CD4-positive, CD25-positive, alpha-beta regulatory T cell (primary cell): ENCODE measurements around the gene ZDHHC6. TPM values are rescaled to one million over a fixed set of nuclear protein-coding genes. Genes with fewer than 3 reads are reported as not detected.

Experiments
- ATAC-seq, 2 donors: fragments of 150-1000 bp; cut with Tn5 transposase; one replicate each; pipeline ENCODE4 v1.10.0; 2021; ENCODE audit warnings: low read depth in 2 of 2, moderate number of reproducible peaks in 2 of 2, moderate library complexity in 1 of 2
- DNase-seq, 3 donors: peaks; one replicate each; pipeline versions ENCODE4 v3.0.0 to v3.0.0-alpha.2; 2012 to 2022; ENCODE audit warnings: mixed read lengths in 1 of 3
- H3K27ac ChIP-seq: one replicate; pipeline ENCODE4 v1.7.0; 2013; ENCODE audit warnings: mild to moderate bottlenecking, low read length; ENCODE audit not compliant: insufficient read depth, poor library complexity, severe bottlenecking
- H3K27me3 ChIP-seq: one replicate; pipeline ENCODE4 v1.7.0; 2013; ENCODE audit warnings: low read length; ENCODE audit not compliant: control insufficient read depth, insufficient read depth
- H3K36me3 ChIP-seq: one replicate; pipeline ENCODE4 v1.7.0; 2013; ENCODE audit warnings: mild to moderate bottlenecking, low read length, moderate library complexity; ENCODE audit not compliant: control insufficient read depth, insufficient read depth
- H3K4me1 ChIP-seq: 2 replicates; pipeline ENCODE4 v1.7.0; 2013; ENCODE audit warnings: mild to moderate bottlenecking, low read length; ENCODE audit not compliant: insufficient read depth, control insufficient read depth, poor library complexity, severe bottlenecking
- H3K4me3 ChIP-seq: one replicate; pipeline ENCODE4 v1.7.0; 2013; ENCODE audit warnings: low read depth, mild to moderate bottlenecking, low read length, moderate library complexity
- H3K9me3 ChIP-seq, 2 experiments: 1 replicate in 1 of 2; 2 replicates in 1 of 2; pipeline ENCODE4 v1.7.0; 2013; ENCODE audit warnings: low read length in 2 of 2, mild to moderate bottlenecking in 1 of 2, moderate library complexity in 1 of 2; ENCODE audit not compliant: control insufficient read depth in 2 of 2
- H3K27ac Mint-ChIP-seq, 3 donors: one replicate each; pipeline ENCODE4 v1.8.0; 2020 to 2022; ENCODE audit warnings: mild to moderate bottlenecking in 3 of 3, mixed read lengths in 3 of 3, moderate library complexity in 2 of 3
- H3K27me3 Mint-ChIP-seq: one replicate; pipeline ENCODE4 v1.8.0; 2022; ENCODE audit warnings: mild to moderate bottlenecking, mixed read lengths
- H3K36me3 Mint-ChIP-seq: one replicate; pipeline ENCODE4 v1.8.0; 2020; ENCODE audit warnings: mixed read lengths
- H3K4me1 Mint-ChIP-seq, 4 donors: one replicate each; pipeline ENCODE4 v1.8.0; 2020 to 2022; ENCODE audit warnings: mixed read lengths in 4 of 4, mild to moderate bottlenecking in 1 of 4
- H3K4me3 Mint-ChIP-seq, 4 donors: one replicate each; pipeline ENCODE4 v1.8.0; 2020 to 2022; ENCODE audit warnings: mild to moderate bottlenecking in 4 of 4, mixed read lengths in 4 of 4, moderate library complexity in 3 of 4
- H3K9me3 Mint-ChIP-seq, 7 donors: one replicate each; pipeline ENCODE4 v1.8.0; 2020 to 2022; ENCODE audit warnings: mixed read lengths in 7 of 7, mild to moderate bottlenecking in 3 of 7, moderate library complexity in 2 of 7
- polyA plus RNA-seq, 4 donors: library from polyadenylated mRNA; unstranded; fragments of 300-500 nt; fragmentation: Illumina TruSeq; gene quantifications; one replicate each; pipeline ENCODE4 v1.2.3, GENCODE V29; 2021
- total RNA-seq: library from RNA; stranded (reverse); gene quantifications from one replicate; pipeline ENCODE4 v1.2.3, GENCODE V29; 2022

ZDHHC6 gene
- total and polyA plus RNA-seq, 5 donors from 2014 or later: 36.6 to 60.7 (median 47.2) TPM

DNA sequence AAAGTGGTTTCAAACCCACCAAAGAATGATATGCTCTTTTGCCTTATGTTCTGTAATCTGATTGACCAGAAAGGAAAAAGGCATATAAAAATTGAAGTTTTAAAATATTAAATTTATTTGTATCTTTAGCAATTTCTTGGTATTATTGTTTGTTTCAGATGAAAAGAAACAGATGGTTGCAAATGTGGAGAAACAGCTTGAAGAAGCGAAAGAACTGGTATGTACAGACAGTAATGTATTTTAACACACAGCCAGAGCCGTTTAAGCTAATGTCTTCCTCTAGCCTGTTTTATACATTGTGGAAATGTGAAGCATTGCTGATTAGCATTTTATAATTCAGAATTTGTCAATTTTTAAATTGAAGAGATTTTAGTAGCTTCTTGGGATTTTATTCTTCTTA lies 13.7 kb upstream of the ZDHHC6 start:
- H3K27me3 Mint-ChIP-seq: no peaks in the 10 kb centered on the region
- DNase-seq (no peak), ATAC-seq (no peak)
- no peak overlapping the region for H3K27ac ChIP-seq
- H3K4me3 Mint-ChIP-seq: no peak overlapping the region
- no peak overlapping the region for H3K27ac Mint-ChIP-seq
- peaks cover 25% of the 10 kb centered on the region for H3K36me3 Mint-ChIP-seq
- peaks cover 25% of the 10 kb centered on the region for H3K36me3 ChIP-seq
- H3K4me3 ChIP-seq: no peak overlapping the region
- H3K4me1 ChIP-seq: no peaks in the 10 kb centered on the region
- H3K9me3 Mint-ChIP-seq: no peaks in the 10 kb centered on the region
- H3K9me3 ChIP-seq: no peaks in the 10 kb centered on the region
- H3K4me1 Mint-ChIP-seq: peaks cover 5 to 16% (median 7%) of the 10 kb centered on the region in 4 donors
- no peaks in the 10 kb centered on the region for H3K27me3 ChIP-seq

DNA sequence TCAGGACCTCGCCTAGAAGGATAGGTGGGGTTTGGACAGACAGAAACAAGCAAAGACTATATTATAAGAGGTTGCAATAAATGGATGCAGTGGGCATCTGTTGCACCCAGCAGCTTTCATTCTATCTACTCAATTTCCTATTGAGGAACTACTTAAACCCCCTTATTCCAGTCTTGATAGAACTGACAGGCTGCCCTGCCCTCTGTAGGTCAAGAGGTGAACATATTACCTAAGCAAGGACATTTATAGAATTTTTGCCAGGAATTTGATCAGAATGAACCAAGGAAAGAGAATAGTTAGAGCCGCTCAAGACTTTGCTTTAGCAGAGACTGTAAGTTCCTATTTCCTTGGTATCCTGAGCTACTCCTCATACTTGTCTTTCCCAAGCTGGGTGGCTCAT lies 9.8 kb upstream of the ZDHHC6 start:
- H3K4me3 ChIP-seq: no peak overlapping the region
- Mint-ChIP-seq H3K27me3 (no peaks in the 10 kb centered on the region), H3K4me3 (no peak overlapping the region), H3K9me3 (no peaks in the 10 kb centered on the region), H3K4me1 (peaks cover 13 to 30% (median 19%) of the 10 kb centered on the region in 4 donors), H3K27ac (no peak overlapping the region), H3K36me3 (peaks cover 6% of the 10 kb centered on the region)
- H3K27ac ChIP-seq: no peak overlapping the region
- no peaks in the 10 kb centered on the region for H3K27me3 ChIP-seq
- no peaks in the 10 kb centered on the region for H3K4me1 ChIP-seq
- ATAC-seq (no peak), DNase-seq (no peak)
- H3K9me3 ChIP-seq: no peaks in the 10 kb centered on the region
- peaks cover 9% of the 10 kb centered on the region for H3K36me3 ChIP-seq

DNA sequence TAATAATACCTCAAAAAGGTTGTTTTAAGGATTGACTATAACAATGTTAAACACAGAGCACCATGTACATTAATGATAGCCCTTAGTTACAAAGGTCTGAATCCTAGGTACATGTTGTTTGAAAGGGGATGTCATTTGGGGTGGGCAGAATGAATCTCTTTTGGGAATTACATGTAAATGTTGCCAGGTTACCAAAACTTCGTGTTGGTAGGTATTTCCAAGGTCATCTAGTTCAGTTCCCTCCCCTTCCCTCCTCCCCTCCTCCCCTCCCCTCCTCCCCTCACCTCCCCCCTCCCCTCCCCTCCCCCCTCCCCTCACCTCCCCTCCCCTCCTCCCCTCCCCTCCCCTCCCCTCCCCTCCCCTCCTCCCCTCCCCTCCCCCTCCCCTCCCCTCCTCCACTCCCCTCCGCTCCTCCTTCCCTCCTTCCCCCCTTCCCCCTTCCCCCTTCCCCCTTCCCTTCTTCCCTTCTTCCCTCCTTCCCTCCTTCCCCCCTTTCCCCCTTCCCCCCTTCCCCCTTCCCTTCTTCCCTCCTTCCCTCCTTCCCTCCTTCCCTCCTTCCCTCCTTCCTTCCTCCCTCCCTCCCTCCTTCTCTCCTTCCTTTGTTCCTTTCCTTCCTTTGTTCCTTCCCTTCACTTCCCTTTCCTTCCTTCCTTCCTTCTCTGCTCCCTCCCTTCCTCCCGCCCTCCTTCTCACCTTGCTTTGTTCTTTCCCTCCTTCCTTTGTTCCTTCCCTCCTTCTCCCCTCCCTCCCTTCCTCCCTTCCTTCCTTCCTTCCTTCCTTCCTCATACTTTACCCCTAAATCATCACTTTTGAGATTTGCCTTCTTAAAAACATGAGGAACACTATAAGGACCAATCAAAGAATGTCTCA lies 8.4 kb upstream of the ZDHHC6 start:
- peaks cover 2% of the 10 kb centered on the region for H3K36me3 ChIP-seq
- ATAC-seq (no peak), DNase-seq (no peak)
- Mint-ChIP-seq H3K4me1 (peaks cover 26 to 37% (median 28%) of the 10 kb centered on the region in 4 donors), H3K4me3 (no peak overlapping the region), H3K27ac (no peak overlapping the region), H3K36me3 (peaks cover 4% of the 10 kb centered on the region), H3K9me3 (no peaks in the 10 kb centered on the region), H3K27me3 (no peaks in the 10 kb centered on the region)
- H3K4me1 ChIP-seq: no peaks in the 10 kb centered on the region
- no peak overlapping the region for H3K4me3 ChIP-seq
- H3K27ac ChIP-seq: no peak overlapping the region
- H3K9me3 ChIP-seq: no peaks in the 10 kb centered on the region
- H3K27me3 ChIP-seq: no peaks in the 10 kb centered on the region

DNA sequence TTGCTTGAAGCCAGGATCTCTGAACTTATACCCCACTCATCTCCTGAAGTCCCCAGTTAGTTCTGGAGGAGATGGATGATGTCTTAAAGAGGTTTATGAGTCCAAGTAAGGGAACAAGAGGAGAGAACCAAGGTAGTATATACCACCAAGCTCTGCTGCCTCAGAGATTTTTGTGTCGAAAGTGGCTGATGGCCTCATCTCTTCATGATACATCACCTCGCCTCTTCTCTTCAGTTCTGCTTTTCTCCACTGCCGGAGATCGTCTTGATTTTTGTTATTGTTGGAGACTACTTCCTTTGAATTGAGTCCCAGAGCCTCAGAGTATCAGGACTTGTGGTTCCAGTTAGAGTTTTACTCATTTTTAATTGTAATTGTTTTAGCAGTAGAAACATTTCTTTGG lies 2.2 kb upstream of the ZDHHC6 start:
- ATAC-seq: no peak

DNA sequence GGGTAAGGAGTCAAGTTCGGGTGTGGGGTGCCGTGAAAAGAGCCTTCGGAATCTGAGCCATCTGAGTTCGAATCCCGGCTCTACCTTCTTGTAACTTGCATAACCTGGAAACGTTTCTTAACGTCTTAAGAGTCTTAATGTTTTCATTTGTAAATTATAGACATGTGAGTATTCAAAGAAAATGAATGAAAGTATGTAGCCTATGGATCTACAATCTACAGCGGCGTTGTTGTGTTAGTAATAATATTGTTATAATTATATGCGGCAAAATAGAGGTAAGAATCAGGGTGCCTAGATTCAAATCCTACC lies 860 bp upstream of the ZDHHC6 start:
- Histone ChIP-seq H3K9me3 (no peaks in the 10 kb centered on the region), H3K27me3 (no peaks in the 10 kb centered on the region), H3K4me3 (peak overlapping the region; percentile 99), H3K36me3 (peaks cover 16% of the 10 kb centered on the region), H3K27ac (peak overlapping the region; percentile 89), H3K4me1 (peaks cover 32% of the 10 kb centered on the region)
- Mint-ChIP-seq H3K4me1 (peaks cover 29 to 72% (median 52%) of the 10 kb centered on the region in 4 donors), H3K27me3 (no peaks in the 10 kb centered on the region), H3K27ac (peak overlapping the region; percentile 94 to 100 (median 96)), H3K9me3 (peaks cover 0 to 3% (median 0%) of the 10 kb centered on the region in 7 donors), H3K36me3 (peaks cover 18% of the 10 kb centered on the region), H3K4me3 (peak overlapping the region; percentile 91 to 95 (median 94))
- DNase-seq (no peak), ATAC-seq (no peak)

More for the DNA sequence above, 2.2 kb upstream of the ZDHHC6 start:
- peaks cover 34 to 71% (median 52%) of the 10 kb centered on the region in 4 donors for H3K4me1 Mint-ChIP-seq
- H3K36me3 Mint-ChIP-seq: peaks cover 16% of the 10 kb centered on the region
- peaks cover 0 to 3% (median 0%) of the 10 kb centered on the region in 7 donors for H3K9me3 Mint-ChIP-seq
- peaks cover 32% of the 10 kb centered on the region for H3K4me1 ChIP-seq
- H3K4me3 ChIP-seq: peak overlapping the region; percentile 99
- peaks cover 7% of the 10 kb centered on the region for H3K36me3 ChIP-seq
- H3K27me3 ChIP-seq: no peaks in the 10 kb centered on the region
- DNase-seq: no peak
- H3K27ac Mint-ChIP-seq: peak overlapping the region in 1 of 3 donors; percentile 96
- H3K27me3 Mint-ChIP-seq: no peaks in the 10 kb centered on the region
- H3K4me3 Mint-ChIP-seq: peak overlapping the region; percentile 91 to 95 (median 94)
- H3K9me3 ChIP-seq: no peaks in the 10 kb centered on the region
- no peak overlapping the region for H3K27ac ChIP-seq

DNA sequence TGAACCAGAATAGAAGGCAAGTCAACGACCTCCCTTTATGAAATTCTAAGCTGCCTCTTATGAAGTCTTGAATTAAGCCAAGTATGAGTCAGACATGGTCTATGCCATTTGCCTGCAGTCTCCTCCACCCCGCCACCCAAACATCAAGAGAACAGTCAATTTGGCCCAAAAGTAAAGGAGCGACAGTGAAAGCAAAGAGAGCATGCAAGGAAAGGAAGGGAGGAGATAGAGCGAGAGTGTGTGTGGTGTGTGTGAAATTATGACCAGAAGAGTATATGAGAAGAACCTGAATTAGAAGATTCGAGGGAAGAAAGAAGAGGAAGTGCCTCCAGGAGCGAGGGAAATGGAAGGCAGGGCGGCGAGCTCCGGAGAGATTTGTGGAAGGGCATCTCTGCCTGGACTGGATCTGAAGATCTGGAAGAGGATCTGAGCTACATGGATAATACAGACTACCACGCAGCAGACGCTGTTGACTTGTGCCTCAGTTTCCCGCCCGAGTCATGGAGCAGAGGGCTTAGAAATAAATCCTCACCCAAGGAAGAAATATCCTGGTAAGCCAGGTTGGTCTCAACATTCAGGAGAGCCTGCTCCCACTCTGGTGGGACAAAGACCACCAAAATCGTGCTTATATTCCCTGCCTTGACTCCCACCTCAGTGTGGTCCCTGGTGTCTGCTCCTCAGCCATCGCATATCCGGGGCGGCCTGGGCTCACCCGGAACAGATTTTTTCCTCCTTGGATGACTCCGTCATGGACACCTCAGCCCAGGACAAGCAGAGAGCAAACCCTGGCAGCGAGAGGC lies 459 bp downstream of the ZDHHC6 start:
- H3K4me3 Mint-ChIP-seq: peak overlapping the region; percentile 91 to 95 (median 94)
- peak in 1 of 3 donors; percentile 29 for DNase-seq
- H3K9me3 Mint-ChIP-seq: peaks cover 0 to 3% (median 0%) of the 10 kb centered on the region in 7 donors
- H3K27me3 ChIP-seq: no peaks in the 10 kb centered on the region
- H3K36me3 ChIP-seq: peaks cover 25% of the 10 kb centered on the region
- peaks cover 32% of the 10 kb centered on the region for H3K4me1 ChIP-seq
- peak overlapping the region; percentile 89 for H3K27ac ChIP-seq
- no peaks in the 10 kb centered on the region for H3K9me3 ChIP-seq
- peak overlapping the region; percentile 99 for H3K4me3 ChIP-seq
- ATAC-seq: peak; percentile 58 to 60
- peaks cover 26 to 79% (median 58%) of the 10 kb centered on the region in 4 donors for H3K4me1 Mint-ChIP-seq
- H3K27me3 Mint-ChIP-seq: no peaks in the 10 kb centered on the region
- H3K36me3 Mint-ChIP-seq: peaks cover 24% of the 10 kb centered on the region
- H3K27ac Mint-ChIP-seq: peak overlapping the region; percentile 94 to 100 (median 96)

DNA sequence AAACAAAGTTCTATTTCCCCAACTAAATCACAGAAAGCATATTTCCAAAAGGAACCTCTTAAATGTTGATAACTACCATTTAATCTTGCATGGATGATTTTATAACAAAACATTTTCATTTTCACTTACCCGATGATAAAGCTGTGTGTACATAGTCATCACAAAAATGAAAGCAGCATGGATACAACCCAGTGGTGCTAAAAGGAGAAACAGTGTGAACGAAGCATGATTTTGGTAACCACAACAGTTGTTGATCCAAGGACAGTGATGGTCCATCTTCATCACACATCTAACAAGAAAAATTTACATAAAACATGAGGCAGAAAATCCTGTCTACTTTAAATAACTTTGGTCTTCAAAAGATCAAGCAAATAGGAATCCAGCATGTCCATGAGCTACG lies 4.7 kb downstream of the ZDHHC6 start:
- H3K36me3 Mint-ChIP-seq: peaks cover 25% of the 10 kb centered on the region
- H3K4me3 Mint-ChIP-seq: no peak overlapping the region
- Histone ChIP-seq H3K4me3 (peak overlapping the region; percentile 6), H3K27ac (no peak overlapping the region), H3K4me1 (peaks cover 14% of the 10 kb centered on the region), H3K9me3 (no peaks in the 10 kb centered on the region), H3K36me3 (peaks cover 51% of the 10 kb centered on the region), H3K27me3 (no peaks in the 10 kb centered on the region)
- no peak for ATAC-seq
- no peaks in the 10 kb centered on the region for H3K27me3 Mint-ChIP-seq
- H3K9me3 Mint-ChIP-seq: peaks cover 0 to 3% (median 0%) of the 10 kb centered on the region in 7 donors
- peaks cover 10 to 50% (median 41%) of the 10 kb centered on the region in 4 donors for H3K4me1 Mint-ChIP-seq
- peak in 1 of 3 donors; percentile 14 for DNase-seq
- no peak overlapping the region for H3K27ac Mint-ChIP-seq
